Lung microvascular endothelial cell (primary cell): ENCODE results near the gene EPHB3. TPM values are rescaled to one million over a fixed set of nuclear protein-coding genes. Genes with fewer than 3 reads are reported as not detected.
A peak's percentile ranks its signal among the peaks of the same experiment; 100 is the strongest.

ENCODE experiments used
- DNase-seq, 2 donors: peaks; one replicate each; pipeline versions ENCODE4 v3.0.0 to v3.0.0-alpha.2; 2010; ENCODE audit warnings: low read depth in 2 of 2
- total RNA-seq: library from RNA; depleted of rRNA; stranded (reverse); fragments of >200 nt; gene quantifications from 2 replicates; pipeline ENCODE4 v1.2.1, GENCODE V29; 2014

EPHB3 gene
- total RNA-seq, 1 donor from 2014 or later = 0.60 TPM

DNA sequence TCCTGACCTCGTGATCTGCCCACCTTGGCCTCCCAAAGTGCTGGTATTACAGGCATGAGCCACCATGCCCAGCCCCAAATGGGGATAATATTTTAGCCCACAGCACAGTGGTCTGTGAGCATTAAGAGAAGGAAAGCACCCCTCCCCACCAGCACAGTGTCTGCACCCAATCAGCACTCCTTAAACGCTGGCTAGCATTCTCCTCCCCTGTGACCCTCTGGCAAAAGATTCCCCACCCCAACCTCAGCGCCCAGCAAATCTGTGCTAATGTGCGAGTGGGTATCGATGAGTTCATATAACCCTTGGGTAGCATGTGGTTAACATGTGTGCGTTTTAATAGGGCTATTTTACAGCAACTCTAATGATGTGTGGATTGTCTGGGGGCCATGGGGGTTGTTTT is 18.3 kb upstream of the EPHB3 start:
- DNase-seq = no peak

DNA sequence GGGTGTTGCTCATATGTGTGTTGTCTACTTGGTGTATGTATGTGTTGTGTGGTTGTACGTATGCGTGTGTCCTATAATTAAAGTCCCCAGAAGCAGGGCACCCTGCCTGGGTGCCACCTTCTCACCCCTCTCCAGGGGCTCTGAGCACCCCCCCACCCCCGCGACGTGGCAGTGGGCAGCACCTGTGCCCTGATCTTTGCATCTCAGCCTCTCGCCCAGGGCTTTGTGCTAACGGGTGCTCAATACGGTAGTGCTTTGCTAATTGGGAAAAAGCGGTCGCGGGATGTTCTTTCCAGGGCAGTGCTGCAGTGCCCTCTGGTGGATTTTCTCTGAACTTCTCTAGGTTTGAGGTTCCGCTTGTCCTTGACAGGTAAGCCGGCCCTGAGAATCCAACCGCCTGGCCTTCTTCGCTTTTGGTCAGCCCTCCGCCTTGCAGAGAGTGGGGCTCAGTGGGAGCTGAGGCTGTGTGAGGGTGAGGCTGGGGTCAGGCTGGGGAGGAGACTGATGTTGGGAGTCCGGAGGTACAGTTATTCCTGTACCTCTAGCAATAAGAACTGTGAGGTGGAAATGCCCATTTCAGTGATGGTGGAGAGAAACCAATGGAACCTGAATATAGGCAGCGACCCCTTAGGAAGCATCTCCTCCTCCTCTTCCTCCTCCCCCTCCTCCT is 17.6 kb upstream of the EPHB3 start:
- DNase-seq = peak; percentile 81 to 88

DNA sequence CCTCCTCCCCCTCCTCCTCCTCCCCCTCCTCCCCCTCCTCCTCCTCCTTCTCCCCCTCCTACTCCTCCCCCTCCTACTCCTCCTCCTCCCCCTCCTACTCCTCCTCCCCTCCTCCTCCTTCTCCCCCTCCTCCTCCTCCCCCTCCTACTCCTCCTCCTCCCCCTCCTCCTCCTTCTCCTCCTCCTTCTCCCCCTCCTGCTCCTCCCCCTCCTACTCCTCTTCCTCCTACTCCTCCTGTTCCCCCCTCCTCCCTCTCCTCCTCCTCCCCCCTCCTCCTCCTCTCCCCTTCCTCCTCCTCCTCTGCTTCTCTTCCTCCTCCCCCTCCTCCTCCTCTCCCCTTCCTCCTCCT is 17.1 kb upstream of the EPHB3 start:
- DNase-seq = no peak

DNA sequence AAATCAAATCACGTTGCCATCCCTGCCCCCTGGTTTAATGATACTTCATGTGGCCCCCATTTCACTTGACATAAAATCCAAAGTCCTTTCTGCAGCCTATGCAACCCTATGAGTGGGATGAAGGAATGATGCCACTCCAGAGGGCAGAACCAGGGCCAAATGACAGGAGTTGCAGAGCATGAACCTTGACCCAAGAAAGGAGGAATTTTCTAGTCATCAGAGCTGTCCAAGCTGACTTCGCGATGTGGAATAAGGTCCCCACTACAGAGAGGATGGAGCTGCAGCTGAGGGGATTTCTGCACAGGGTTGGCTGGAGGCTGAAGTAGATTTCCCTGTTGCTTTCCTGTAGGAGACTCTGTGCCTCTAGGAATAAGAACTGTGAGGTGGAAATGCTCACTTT is 15.8 kb upstream of the EPHB3 start:
- no peak for DNase-seq

DNA sequence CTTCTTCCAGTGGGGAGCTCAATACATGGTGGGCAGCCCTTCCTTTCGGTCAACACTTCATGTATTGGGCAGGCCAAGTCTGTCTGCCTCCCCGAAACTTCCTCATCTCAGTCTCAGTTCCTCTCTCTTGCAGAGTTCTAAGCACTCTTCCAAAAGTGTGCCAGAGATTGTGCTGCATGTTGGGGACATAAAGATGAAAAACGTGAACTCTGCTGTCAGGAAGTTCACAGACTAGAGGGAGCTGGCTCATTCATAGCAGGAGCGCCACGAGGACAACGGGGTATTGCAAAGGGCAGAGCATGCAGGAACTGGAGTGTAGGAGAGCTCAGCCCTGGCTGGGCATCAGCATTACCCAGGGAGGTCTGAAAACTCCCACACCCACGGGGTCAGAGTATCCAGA is 15.3 kb upstream of the EPHB3 start:
- no peak for DNase-seq

GRCh38 chr3:184549796-184550577 is 11.6 kb upstream of the EPHB3 start:
- peak in 1 of 2 donors; percentile 32 for DNase-seq

GRCh38 chr3:184551103-184551502 is 10.5 kb upstream of the EPHB3 start:
- DNase-seq = no peak

DNA sequence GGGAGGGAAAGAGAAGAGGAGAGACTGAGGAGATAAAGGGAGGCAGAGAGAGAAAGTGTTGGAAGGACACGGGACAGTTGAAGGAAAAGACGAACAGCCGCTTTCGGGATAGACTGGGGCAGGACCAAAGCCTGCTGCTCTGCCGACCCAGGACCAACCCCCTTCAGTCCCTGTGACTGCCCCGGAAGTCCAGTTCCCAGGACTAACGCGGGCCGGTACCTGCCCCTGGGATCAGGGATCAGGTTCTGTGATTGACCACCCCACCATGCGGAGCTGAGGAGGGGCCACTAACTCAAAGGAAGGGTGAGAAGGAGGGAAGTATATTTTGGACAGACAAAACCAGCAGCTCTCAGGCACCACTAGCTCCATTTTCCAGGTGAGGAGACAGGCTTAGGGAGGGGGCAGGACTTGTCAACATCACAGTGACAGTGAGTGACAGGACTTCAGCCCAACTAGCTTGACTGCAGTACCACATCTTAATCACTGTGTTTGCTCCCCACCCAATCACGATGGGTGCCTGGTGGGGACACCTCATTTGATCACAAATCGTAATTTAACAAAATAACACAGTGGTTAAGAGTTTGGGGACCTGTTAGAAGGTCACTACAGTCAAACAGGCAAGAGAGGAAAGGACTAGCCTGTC is 9.8 kb upstream of the EPHB3 start:
- no peak for DNase-seq

DNA sequence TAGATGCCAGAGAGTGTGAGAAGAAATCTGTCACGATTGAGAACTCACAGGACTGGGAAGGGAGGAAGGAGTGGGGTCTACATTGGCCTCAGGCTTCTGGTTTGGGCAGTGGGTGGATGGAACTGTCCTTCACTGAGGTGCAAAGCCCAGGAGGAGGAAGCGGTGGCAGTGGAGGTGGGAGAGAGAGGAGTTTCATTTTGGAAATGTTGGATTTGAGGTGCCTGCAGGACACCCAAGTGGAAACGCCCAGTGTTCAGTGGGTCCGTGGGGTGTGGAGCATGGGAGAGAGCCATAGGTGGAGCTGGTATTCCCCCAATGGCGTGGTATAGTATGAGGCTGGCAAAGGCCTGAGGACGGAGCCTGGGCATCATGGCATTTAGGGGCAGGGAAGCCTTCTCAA is 9.3 kb upstream of the EPHB3 start:
- no peak for DNase-seq

GRCh38 chr3:184552863-184553262 is 8.7 kb upstream of the EPHB3 start:
- no peak for DNase-seq

GRCh38 chr3:184553385-184553784 is 8.2 kb upstream of the EPHB3 start:
- DNase-seq = no peak

DNA sequence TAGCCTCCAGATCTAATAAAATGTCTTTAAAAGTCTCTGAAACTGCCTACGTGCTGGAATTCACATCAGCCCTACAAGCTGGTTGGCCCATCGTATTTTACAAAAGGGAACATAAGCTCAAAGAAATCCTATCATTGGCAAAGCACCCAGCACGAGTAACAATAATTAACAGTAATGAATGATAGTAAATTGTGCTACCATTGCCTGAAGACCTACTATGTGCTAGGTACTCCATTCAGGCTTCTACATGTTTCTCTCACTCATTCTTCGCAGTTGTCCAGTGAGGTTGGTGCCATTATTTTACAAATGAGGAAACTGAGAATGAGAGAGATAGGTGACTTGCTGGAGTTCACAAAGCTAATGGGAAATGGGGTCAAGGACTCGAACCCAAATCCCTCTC is 7.1 kb upstream of the EPHB3 start:
- no peak for DNase-seq

GRCh38 chr3:184556582-184557347 is 4.8 kb upstream of the EPHB3 start:
- no peak for DNase-seq

DNA sequence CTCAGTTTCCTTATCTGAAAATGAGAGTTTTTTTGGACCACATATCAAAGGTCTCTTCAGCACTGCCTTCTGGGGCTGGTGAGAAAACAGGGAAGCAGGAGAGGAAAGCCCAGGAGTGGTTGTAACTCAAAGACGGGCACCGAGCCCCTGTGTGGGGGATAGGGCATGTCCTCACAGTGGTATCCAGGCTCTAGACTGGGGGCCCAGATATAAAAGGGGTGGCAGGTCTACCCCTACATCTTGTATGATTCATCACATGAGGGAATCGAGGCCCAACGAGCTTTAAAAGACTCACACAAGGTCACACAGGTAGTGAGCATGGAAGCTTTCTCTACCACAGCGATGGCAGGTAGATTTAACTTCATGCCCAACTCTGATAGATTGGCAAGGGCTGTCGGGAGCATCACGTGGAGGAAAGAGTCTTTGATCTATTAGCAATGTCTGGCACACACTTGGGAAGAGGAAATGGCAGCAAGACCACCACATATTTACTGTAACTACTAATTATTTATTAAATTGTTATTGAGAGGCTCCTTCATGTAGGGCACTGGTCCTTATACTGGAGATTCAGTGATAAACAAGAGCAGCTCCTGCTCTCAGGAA is 4.1 kb upstream of the EPHB3 start:
- DNase-seq = no peak

GRCh38 chr3:184558726-184559125 is 2.9 kb upstream of the EPHB3 start:
- DNase-seq = no peak

- DNase-seq = no peak
Measured at GRCh38 chr3:184559336-184559735, 2.2 kb upstream of the EPHB3 start.

DNA sequence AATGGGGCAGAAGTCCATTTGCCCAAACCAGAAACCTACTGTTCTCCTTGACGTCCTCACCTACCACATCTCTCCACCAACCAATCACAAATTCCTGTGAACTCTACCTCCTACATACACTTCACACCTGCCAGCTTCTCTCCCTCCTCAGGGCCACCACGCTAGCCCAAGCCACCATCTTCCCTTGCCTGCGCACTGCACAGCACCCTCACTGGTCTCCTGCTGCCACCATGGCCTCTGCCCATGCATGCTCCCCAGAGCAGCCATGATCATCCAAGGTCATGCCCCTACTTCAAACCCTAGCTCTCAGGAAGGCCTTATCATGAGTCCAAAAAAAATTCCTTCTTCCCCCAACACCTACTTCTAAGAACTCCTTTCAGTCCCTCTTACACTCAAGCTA is 1.1 kb upstream of the EPHB3 start:
- no peak for DNase-seq

- peak in 1 of 2 donors; percentile 24 for DNase-seq
Measured at GRCh38 chr3:184561913-184562877, 610 bp downstream of the EPHB3 start.

- no peak for DNase-seq
Measured at GRCh38 chr3:184562878-184563560, 1.4 kb downstream of the EPHB3 start.

GRCh38 chr3:184563561-184563925 is 2.0 kb downstream of the EPHB3 start:
- DNase-seq = no peak
